ENCODE measurements around the gene MGAT4C.

Gene MGAT4C

GRCh38 chr12:86228656-86229055 is 27.5 kb downstream of the MGAT4C start:
- DNase-seq: no peak

- no peak for DNase-seq
Observed at GRCh38 chr12:86226481-86226880, 29.7 kb downstream of the MGAT4C start.

GRCh38 chr12:86216591-86216990 is 39.6 kb downstream of the MGAT4C start:
- no peak for DNase-seq

- peak; percentile 3 for DNase-seq
Observed at GRCh38 chr12:86213012-86213411, 43.2 kb downstream of the MGAT4C start.

- DNase-seq: peak; percentile 28
Observed at GRCh38 chr12:86198696-86199444, 57.3 kb downstream of the MGAT4C start.

- DNase-seq: no peak
Observed at GRCh38 chr12:86196465-86196864, 59.7 kb downstream of the MGAT4C start.

- no peak for DNase-seq
Observed at GRCh38 chr12:86194721-86195120, 61.5 kb downstream of the MGAT4C start.

GRCh38 chr12:86193931-86194330 is 62.3 kb downstream of the MGAT4C start:
- no peak for DNase-seq

GRCh38 chr12:86188226-86188625 is 68.0 kb downstream of the MGAT4C start:
- peak; percentile 6 for DNase-seq

- no peak for DNase-seq
Observed at GRCh38 chr12:86186449-86186848, 69.7 kb downstream of the MGAT4C start.

GRCh38 chr12:86179855-86180254 is 76.3 kb downstream of the MGAT4C start:
- DNase-seq: no peak

- no peak for DNase-seq
Observed at GRCh38 chr12:86174188-86174587, 82.0 kb downstream of the MGAT4C start.

GRCh38 chr12:86172913-86173443 is 83.2 kb downstream of the MGAT4C start:
- no peak for DNase-seq

- DNase-seq: no peak
Observed at GRCh38 chr12:86170051-86170450, 86.1 kb downstream of the MGAT4C start.

GRCh38 chr12:86158956-86159355 is 97.2 kb downstream of the MGAT4C start:
- no peak for DNase-seq

- no peak for DNase-seq
Observed at GRCh38 chr12:86154620-86155019, 101.6 kb downstream of the MGAT4C start.

GRCh38 chr12:86148612-86149011 is 107.6 kb downstream of the MGAT4C start:
- DNase-seq: no peak

- DNase-seq: no peak
Observed at GRCh38 chr12:86148071-86148470, 108.1 kb downstream of the MGAT4C start.

- DNase-seq: no peak
Observed at GRCh38 chr12:86145156-86145555, 111.0 kb downstream of the MGAT4C start.

GRCh38 chr12:86143162-86143561 is 113.0 kb downstream of the MGAT4C start:
- no peak for DNase-seq

- no peak for DNase-seq
Observed at GRCh38 chr12:86139671-86140070, 116.5 kb downstream of the MGAT4C start.

- no peak for DNase-seq
Observed at GRCh38 chr12:86138770-86139169, 117.4 kb downstream of the MGAT4C start.

GRCh38 chr12:86137936-86138335 is 118.3 kb downstream of the MGAT4C start:
- DNase-seq: no peak

- no peak for DNase-seq
Observed at GRCh38 chr12:86134561-86134960, 121.6 kb downstream of the MGAT4C start.

- peak; percentile 51 for DNase-seq
Observed at GRCh38 chr12:86126900-86127299, 129.3 kb downstream of the MGAT4C start.

All from eye (tissue), 1 donor.